ENCODE data around the gene LHCGR. TPM values are rescaled to one million over a fixed set of nuclear protein-coding genes. Genes with fewer than 3 reads are reported as not detected.
"Not testable (repeated sequence)": the region's sequence is repeated elsewhere in the genome, so short reads cannot be mapped to it uniquely, and the experiment has no call there.

LHCGR gene
- total and polyA plus RNA-seq, 2 donors: 0.14 to 5.6 TPM

GRCh38 chr2:48711343-48711742, 44.2 kb downstream of the LHCGR start:
- WGBS: 58% methylated on average over 4 of the region's 4 CpGs
- H3K27ac ChIP-seq (ENCODE audit: low read depth): no peak overlapping the region
- no peak for DNase-seq (ENCODE audit: extremely low spot score)
- H3K4me1 ChIP-seq (ENCODE audit: insufficient read depth): no peaks in the 10 kb centered on the region
- H3K36me3 ChIP-seq (ENCODE audit: insufficient read depth): no peaks in the 10 kb centered on the region
- no peak overlapping the region for H3K4me3 ChIP-seq (ENCODE audit: low read depth, low read length)

DNA sequence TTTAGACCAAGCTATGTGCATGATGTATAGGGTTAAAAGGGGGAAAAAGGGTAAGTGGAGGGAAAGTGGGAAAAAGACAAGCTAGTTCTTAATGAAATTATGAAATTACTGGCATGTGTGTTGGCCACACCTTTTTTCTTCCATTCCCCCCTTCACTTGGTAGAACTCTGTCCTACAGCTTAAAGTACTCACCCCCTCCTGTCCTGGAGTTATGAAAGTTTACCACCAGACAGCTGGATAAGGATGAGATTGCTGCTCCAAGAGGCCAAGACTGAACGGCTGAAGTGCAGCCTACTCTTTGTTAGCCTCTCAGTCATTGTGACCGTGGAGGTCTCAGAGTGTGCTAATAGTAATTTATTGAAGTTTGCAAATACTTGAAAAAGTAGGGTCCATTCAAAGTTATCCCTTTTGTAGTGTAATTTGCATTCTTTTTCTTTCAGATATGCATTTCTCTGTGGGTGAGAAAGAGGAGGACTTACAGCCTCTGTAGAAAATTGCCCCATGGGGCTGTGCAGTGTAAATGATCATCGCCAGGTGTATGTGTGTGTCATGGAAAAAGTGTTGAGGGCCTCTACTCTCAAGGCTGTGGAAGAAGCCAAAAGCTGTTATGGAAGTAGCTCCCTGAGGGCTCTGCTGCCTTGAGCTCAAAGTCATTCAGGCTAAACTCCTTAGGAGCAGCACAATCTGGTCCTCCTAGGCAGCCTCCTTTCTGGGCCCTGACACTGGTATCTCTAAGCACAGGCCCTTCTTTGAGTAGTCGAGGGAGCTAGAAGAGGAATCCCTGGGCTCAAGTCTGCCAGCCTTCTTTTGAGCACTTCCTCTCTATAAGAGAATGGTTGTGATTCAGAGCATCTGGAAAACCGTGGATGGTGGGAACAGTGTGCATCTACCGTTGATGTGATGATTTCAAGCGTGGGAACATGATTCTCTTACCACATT, 46.2 kb downstream of the LHCGR start:
- Histone ChIP-seq H3K36me3 (ENCODE audit: insufficient read depth) (no peaks in the 10 kb centered on the region), H3K4me3 (ENCODE audit: low read depth, low read length) (no peak overlapping the region), H3K4me1 (ENCODE audit: insufficient read depth) (no peaks in the 10 kb centered on the region), H3K27ac (ENCODE audit: low read depth) (no peak overlapping the region)
- no peak for DNase-seq (ENCODE audit: extremely low spot score)
- whole genome bisulfite sequencing: 82% methylated on average over 7 of the region's 7 CpGs

GRCh38 chr2:48707466-48707865, 48.1 kb downstream of the LHCGR start:
- no peaks in the 10 kb centered on the region for H3K36me3 ChIP-seq (ENCODE audit: insufficient read depth)
- WGBS: 86% methylated on average over 6 of the region's 6 CpGs
- DNase-seq (ENCODE audit: extremely low spot score): no peak
- no peak overlapping the region for H3K4me3 ChIP-seq (ENCODE audit: low read depth, low read length)
- no peak overlapping the region for H3K27ac ChIP-seq (ENCODE audit: low read depth)
- H3K4me1 ChIP-seq (ENCODE audit: insufficient read depth): no peaks in the 10 kb centered on the region

GRCh38 chr2:48703621-48704020, 51.9 kb downstream of the LHCGR start:
- 90% methylated on average over 6 of the region's 6 CpGs for WGBS
- not testable (repeated sequence) for H3K4me3 ChIP-seq (ENCODE audit: low read depth, low read length); H3K36me3 ChIP-seq (ENCODE audit: insufficient read depth); H3K27ac ChIP-seq (ENCODE audit: low read depth); DNase-seq (ENCODE audit: extremely low spot score); H3K4me1 ChIP-seq (ENCODE audit: insufficient read depth)

- no peak overlapping the region for H3K4me3 ChIP-seq (ENCODE audit: low read depth, low read length)
- H3K4me1 ChIP-seq (ENCODE audit: insufficient read depth): no peaks in the 10 kb centered on the region
- DNase-seq (ENCODE audit: extremely low spot score): no peak
- WGBS: 59% methylated on average over 2 of the region's 2 CpGs
- no peaks in the 10 kb centered on the region for H3K36me3 ChIP-seq (ENCODE audit: insufficient read depth)
- H3K27ac ChIP-seq (ENCODE audit: low read depth): no peak overlapping the region
These were observed 56.1 kb downstream of the LHCGR start for GRCh38 chr2:48699348-48699930.

DNA sequence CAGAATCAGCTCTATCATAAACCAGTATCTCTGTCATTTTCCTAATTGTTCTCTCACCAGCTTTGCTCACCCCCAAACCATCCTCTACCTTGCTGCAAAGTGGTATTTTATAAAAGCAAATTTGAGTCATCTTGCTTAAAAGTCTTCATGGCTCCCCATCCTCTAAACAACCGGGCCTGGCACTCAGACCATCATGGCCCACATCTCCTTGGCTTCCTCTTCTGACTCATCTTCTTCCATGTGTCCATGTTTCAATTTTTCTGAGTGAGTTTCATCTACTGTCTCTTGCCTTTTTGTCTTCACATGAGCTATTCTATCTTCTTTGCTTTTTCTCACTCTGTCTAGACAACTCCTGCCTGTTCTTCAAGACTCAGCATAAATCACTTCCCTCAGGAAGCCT, 58.6 kb downstream of the LHCGR start:
- Histone ChIP-seq H3K27ac (ENCODE audit: low read depth) (no peak overlapping the region), H3K4me1 (ENCODE audit: insufficient read depth) (no peaks in the 10 kb centered on the region), H3K4me3 (ENCODE audit: low read depth, low read length) (no peak overlapping the region), H3K36me3 (ENCODE audit: insufficient read depth) (no peaks in the 10 kb centered on the region)
- DNase-seq (ENCODE audit: extremely low spot score): no peak
- WGBS: 92% methylated on average over 1 of the region's 1 CpG

GRCh38 chr2:48695991-48696390, 59.5 kb downstream of the LHCGR start:
- no peaks in the 10 kb centered on the region for H3K36me3 ChIP-seq (ENCODE audit: insufficient read depth)
- H3K27ac ChIP-seq (ENCODE audit: low read depth): no peak overlapping the region
- H3K4me1 ChIP-seq (ENCODE audit: insufficient read depth): no peaks in the 10 kb centered on the region
- no peak for DNase-seq (ENCODE audit: extremely low spot score)
- H3K4me3 ChIP-seq (ENCODE audit: low read depth, low read length): no peak overlapping the region

DNA sequence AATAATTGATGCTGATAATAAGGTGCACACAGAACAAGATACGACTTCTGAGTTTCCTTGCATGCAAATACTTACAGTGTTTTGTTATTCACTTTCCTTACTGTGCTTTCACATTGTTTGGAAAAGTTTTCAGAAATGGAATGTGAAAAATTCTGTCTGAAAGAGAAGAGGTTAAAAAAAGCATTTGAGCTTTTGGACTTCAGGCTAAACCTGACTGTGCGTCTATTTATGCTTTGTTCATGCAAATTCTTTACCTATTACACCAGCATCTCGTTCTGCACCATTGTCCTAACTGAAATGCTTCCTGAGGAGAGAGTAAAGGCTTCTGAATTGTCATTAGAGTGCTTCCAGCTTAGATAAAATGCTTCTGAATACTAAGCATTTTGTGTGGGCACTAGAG, 61.4 kb downstream of the LHCGR start:
- Histone ChIP-seq H3K36me3 (ENCODE audit: insufficient read depth) (no peaks in the 10 kb centered on the region), H3K4me3 (ENCODE audit: low read depth, low read length) (no peak overlapping the region), H3K27ac (ENCODE audit: low read depth) (no peak overlapping the region), H3K4me1 (ENCODE audit: insufficient read depth) (no peaks in the 10 kb centered on the region)
- DNase-seq (ENCODE audit: extremely low spot score): no peak
- 27% methylated on average over 3 of the region's 3 CpGs for WGBS

- Histone ChIP-seq H3K36me3 (ENCODE audit: insufficient read depth) (no peaks in the 10 kb centered on the region), H3K27ac (ENCODE audit: low read depth) (no peak overlapping the region), H3K4me3 (ENCODE audit: low read depth, low read length) (no peak overlapping the region), H3K4me1 (ENCODE audit: insufficient read depth) (no peaks in the 10 kb centered on the region)
- no peak for DNase-seq (ENCODE audit: extremely low spot score)
- whole genome bisulfite sequencing: 48% methylated on average over 3 of the region's 3 CpGs
These were observed 61.9 kb downstream of the LHCGR start for GRCh38 chr2:48693645-48694044.

DNA sequence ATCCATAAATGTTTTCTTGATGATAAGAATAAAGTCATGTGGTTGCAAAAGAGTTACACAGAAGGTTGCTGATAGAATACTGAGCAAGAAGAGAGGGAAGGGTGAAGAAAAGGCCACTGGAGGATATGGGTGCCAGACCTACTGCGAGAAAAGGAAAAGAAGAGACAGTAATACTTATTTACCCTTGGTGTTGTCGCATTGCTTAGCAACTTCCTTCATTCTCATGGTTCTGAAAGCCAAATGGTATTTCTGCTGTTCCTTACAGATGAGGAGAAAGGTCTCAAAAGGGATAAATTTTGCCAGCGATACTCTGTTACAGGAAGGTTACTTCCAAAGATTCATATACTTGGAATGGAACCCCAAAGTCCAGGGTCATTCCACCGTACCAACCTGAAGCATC, 62.5 kb downstream of the LHCGR start:
- no peaks in the 10 kb centered on the region for H3K36me3 ChIP-seq (ENCODE audit: insufficient read depth)
- H3K4me3 ChIP-seq (ENCODE audit: low read depth, low read length): no peak overlapping the region
- DNase-seq (ENCODE audit: extremely low spot score): no peak
- WGBS: 59% methylated on average over 4 of the region's 4 CpGs
- H3K4me1 ChIP-seq (ENCODE audit: insufficient read depth): no peaks in the 10 kb centered on the region
- no peak overlapping the region for H3K27ac ChIP-seq (ENCODE audit: low read depth)

DNA sequence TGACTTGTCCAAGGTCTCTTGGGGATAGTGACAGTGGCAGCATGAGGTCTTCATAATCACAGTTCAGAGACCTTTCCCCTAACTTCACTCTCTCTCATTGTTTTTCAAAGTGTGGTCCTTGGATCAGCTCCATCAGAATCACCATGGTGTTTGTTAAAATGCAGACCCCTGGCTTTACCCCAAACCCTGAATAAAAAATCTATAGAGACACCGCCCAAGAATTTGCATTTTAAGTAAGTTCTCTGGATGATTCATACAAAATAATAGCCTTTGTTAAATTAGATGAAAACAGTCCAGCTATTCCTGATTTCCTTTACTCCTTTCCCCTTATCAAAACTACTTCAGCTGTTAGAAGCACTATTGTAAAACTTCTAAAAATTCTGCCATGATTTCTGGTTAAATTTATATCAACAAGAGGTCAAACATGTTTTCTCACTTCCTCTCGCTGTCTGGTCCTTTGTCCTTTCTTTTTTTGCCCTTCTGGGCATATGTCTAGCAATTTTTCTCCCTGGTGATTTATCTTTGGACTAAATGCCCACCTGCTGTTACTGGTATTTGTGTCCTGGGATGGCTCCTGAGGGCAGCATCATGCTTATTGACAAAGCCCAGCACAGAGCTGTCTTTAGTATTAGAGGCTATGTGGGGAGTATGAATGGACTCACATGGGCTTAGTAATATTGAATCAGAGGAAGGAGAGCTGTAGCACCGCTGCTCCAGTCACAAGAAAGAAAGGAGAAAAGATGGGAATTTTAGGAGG, 63.4 kb downstream of the LHCGR start:
- WGBS: 90% methylated on average over 3 of the region's 3 CpGs
- Histone ChIP-seq H3K4me1 (ENCODE audit: insufficient read depth) (no peaks in the 10 kb centered on the region), H3K27ac (ENCODE audit: low read depth) (no peak overlapping the region), H3K36me3 (ENCODE audit: insufficient read depth) (no peaks in the 10 kb centered on the region), H3K4me3 (ENCODE audit: low read depth, low read length) (no peak overlapping the region)
- no peak for DNase-seq (ENCODE audit: extremely low spot score)

DNA sequence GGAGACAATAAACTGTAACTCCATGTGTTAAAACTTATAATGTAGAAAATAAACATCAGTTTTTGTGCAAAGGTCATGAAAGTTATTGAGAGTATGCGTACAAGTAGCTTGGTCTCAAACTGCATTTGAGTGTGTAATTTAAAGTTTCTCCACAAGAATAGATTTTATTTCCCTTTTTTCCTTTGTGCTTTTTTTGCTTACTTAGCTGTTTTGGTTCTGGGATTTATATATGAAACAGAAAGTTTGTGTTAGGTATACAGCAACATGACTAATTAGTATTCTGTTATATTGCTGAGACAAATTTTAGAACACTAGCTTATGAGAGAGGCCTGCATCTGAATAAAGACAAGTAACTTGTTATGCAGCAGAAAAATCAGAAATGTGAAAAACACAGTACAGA, 70.4 kb downstream of the LHCGR start:
- 95% methylated on average over 1 of the region's 1 CpG for WGBS
- Histone ChIP-seq H3K4me3 (ENCODE audit: low read depth, low read length) (no peak overlapping the region), H3K36me3 (ENCODE audit: insufficient read depth) (no peaks in the 10 kb centered on the region), H3K4me1 (ENCODE audit: insufficient read depth) (no peaks in the 10 kb centered on the region), H3K27ac (ENCODE audit: low read depth) (no peak overlapping the region)
- DNase-seq (ENCODE audit: extremely low spot score): no peak

- Histone ChIP-seq H3K4me1 (ENCODE audit: insufficient read depth) (no peaks in the 10 kb centered on the region), H3K27ac (ENCODE audit: low read depth) (no peak overlapping the region), H3K36me3 (ENCODE audit: insufficient read depth) (no peaks in the 10 kb centered on the region), H3K4me3 (ENCODE audit: low read depth, low read length) (no peak overlapping the region)
- 76% methylated on average over 2 of the region's 2 CpGs for WGBS
- no peak for DNase-seq (ENCODE audit: extremely low spot score)
These were observed 78.1 kb downstream of the LHCGR start for GRCh38 chr2:48677450-48677849.

- DNase-seq (ENCODE audit: extremely low spot score): no peak
- no peaks in the 10 kb centered on the region for H3K36me3 ChIP-seq (ENCODE audit: insufficient read depth)
- WGBS: 81% methylated on average over 2 of the region's 2 CpGs
These were observed 80.6 kb downstream of the LHCGR start for GRCh38 chr2:48674933-48675332.

More at GRCh38 chr2:48674933-48675332, 80.6 kb downstream of the LHCGR start:
- H3K4me3 ChIP-seq (ENCODE audit: low read depth, low read length): no peak overlapping the region
- no peaks in the 10 kb centered on the region for H3K4me1 ChIP-seq (ENCODE audit: insufficient read depth)
- no peak overlapping the region for H3K27ac ChIP-seq (ENCODE audit: low read depth)

Data from urinary bladder (tissue), 4 donors.